Esophagus muscularis mucosa (tissue), 4 donors: ENCODE results near the gene PBX4. TPM values are rescaled to one million over a fixed set of nuclear protein-coding genes. Genes with fewer than 3 reads are reported as not detected.
"Not testable (repeated sequence)": the region's sequence is repeated elsewhere in the genome, so short reads cannot be mapped to it uniquely, and the experiment has no call there.

Experiments
- DNase-seq: peaks from one replicate; pipeline ENCODE4 v3.0.0-alpha.2; 2017; ENCODE audit errors: extremely low spot score
- H3K27ac ChIP-seq, 4 donors: fragments of 200-600 bp; sonication (generic); replicated peaks in 1 of 4; 1 replicate in 3 of 4; 2 replicates in 1 of 4; pipeline ENCODE4 v1.5.1; 2016 to 2019; ENCODE audit warnings: mild to moderate bottlenecking in 1 of 4
- H3K27me3 ChIP-seq, 4 donors: fragments of 200-600 bp; sonication (generic); one replicate each; pipeline versions ENCODE4 v1.5.1 to v1.6.0; 2016 to 2019
- H3K36me3 ChIP-seq, 4 donors: fragments of 200-600 bp; sonication (generic); one replicate each; pipeline ENCODE4 v1.5.1; 2016 to 2019
- H3K4me1 ChIP-seq, 4 donors: fragments of 200-600 bp; sonication (generic); one replicate each; pipeline ENCODE4 v1.5.1; 2016 to 2019
- H3K4me3 ChIP-seq, 4 donors: fragments of 200-600 bp; sonication (generic); 1 replicate in 2 of 4; 2 replicates in 2 of 4; pipeline ENCODE4 v1.5.1; 2016 to 2019; ENCODE audit warnings: mild to moderate bottlenecking in 4 of 4, moderate library complexity in 1 of 4
- H3K9me3 ChIP-seq, 4 donors: fragments of 200-600 bp; sonication (generic); 1 replicate in 3 of 4; 2 replicates in 1 of 4; pipeline ENCODE4 v1.5.1; 2016 to 2019
- EP300 ChIP-seq: sonication (generic); formaldehyde crosslinking; IDR thresholded peaks from one replicate; pipeline ENCODE4 v1.6.1; 2017; ENCODE audit warnings: antibody characterized with exemption
- POLR2A ChIP-seq: fragments of 450-650 bp; IDR thresholded peaks from one replicate; pipeline ENCODE4 v1.6.1; 2017; ENCODE audit warnings: antibody characterized with exemption, moderate library complexity, mild to moderate bottlenecking, low read depth
- POLR2AphosphoS5 ChIP-seq, 2 donors: sonication (generic); formaldehyde crosslinking; IDR thresholded peaks; one replicate each; pipeline ENCODE4 v1.6.1; 2017; ENCODE audit warnings: antibody characterized with exemption in 2 of 2
- WGBS: methylation state at CpG from one replicate; pipeline ENCODE4 v1.1.5; 2018; 5-methylcytosine and 5-hydroxymethylcytosine counted together
- intact Hi-C: fragments of 100-400 bp; cut with DNase I; formaldehyde crosslinking; loops from one replicate; pipeline ENCODE4 v1.15.1; 2023
- total RNA-seq, 4 donors: library from RNA; depleted of rRNA; stranded (reverse); fragments of >200 nt; gene quantifications; one replicate each; pipeline versions ENCODE4 v1.1.0 to v1.2.1, GENCODE V29; 2016
- TF ChIP-seq, protein P1 (sequence below), 3 experiments: fragments of 200-600 bp in 2 of 3; fragments of 450-650 bp in 1 of 3; sonication (generic) in 2 of 3; IDR thresholded peaks; one replicate each; pipeline ENCODE4 v1.5.1; 2017 to 2019; ENCODE audit warnings: antibody characterized with exemption in 3 of 3, mild to moderate bottlenecking in 2 of 3, moderate library complexity in 1 of 3

Gene PBX4
- total RNA-seq, 4 donors from 2014 or later, result 0.66 to 3.7 (median 0.98) TPM; not detected in 1

GRCh38 chr19:19613506-19613905 is 5.0 kb downstream of the PBX4 start:
- no peak for DNase-seq
- H3K4me3 ChIP-seq, result no peak overlapping the region
- H3K27ac ChIP-seq, result no peak overlapping the region
- no peak for TF ChIP-seq EP300
- no peak for TF ChIP-seq POLR2AphosphoS5 (IDR thresholded peaks at IDR 0.05)
- TF ChIP-seq POLR2A, result no peak
- TF ChIP-seq, protein P1, sequence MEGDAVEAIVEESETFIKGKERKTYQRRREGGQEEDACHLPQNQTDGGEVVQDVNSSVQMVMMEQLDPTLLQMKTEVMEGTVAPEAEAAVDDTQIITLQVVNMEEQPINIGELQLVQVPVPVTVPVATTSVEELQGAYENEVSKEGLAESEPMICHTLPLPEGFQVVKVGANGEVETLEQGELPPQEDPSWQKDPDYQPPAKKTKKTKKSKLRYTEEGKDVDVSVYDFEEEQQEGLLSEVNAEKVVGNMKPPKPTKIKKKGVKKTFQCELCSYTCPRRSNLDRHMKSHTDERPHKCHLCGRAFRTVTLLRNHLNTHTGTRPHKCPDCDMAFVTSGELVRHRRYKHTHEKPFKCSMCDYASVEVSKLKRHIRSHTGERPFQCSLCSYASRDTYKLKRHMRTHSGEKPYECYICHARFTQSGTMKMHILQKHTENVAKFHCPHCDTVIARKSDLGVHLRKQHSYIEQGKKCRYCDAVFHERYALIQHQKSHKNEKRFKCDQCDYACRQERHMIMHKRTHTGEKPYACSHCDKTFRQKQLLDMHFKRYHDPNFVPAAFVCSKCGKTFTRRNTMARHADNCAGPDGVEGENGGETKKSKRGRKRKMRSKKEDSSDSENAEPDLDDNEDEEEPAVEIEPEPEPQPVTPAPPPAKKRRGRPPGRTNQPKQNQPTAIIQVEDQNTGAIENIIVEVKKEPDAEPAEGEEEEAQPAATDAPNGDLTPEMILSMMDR (IDR thresholded peaks at IDR 0.05), result no peak
- 80% methylated on average over 4 of the region's 4 CpGs for WGBS
- no peaks in the 10 kb centered on the region for H3K36me3 ChIP-seq
- H3K9me3 ChIP-seq, result no peaks in the 10 kb centered on the region
- peaks cover 0 to 63% (median 5%) of the 10 kb centered on the region in 4 donors for H3K27me3 ChIP-seq
- H3K4me1 ChIP-seq, result peaks cover 2 to 7% (median 6%) of the 10 kb centered on the region in 4 donors
- intact Hi-C loops, result no loop called here

- Histone ChIP-seq H3K4me3 (no peak overlapping the region), H3K27ac (no peak overlapping the region), H3K9me3 (no peaks in the 10 kb centered on the region), H3K27me3 (peaks cover 0 to 38% (median 0%) of the 10 kb centered on the region in 4 donors), H3K36me3 (no peaks in the 10 kb centered on the region), H3K4me1 (no peaks in the 10 kb centered on the region)
- no peak for DNase-seq
- 88% methylated on average over 10 of the region's 10 CpGs for WGBS
- intact Hi-C loops, result no loop called here
- TF ChIP-seq, protein P1 (IDR thresholded peaks at IDR 0.05), result no peak
- TF ChIP-seq POLR2AphosphoS5 (IDR thresholded peaks at IDR 0.05) (no peak), EP300 (no peak), POLR2A (no peak)
These were observed 7.9 kb downstream of the PBX4 start for GRCh38 chr19:19610376-19611202.

GRCh38 chr19:19606686-19607085 is 11.8 kb downstream of the PBX4 start:
- H3K4me3 ChIP-seq, H3K27ac ChIP-seq, intact Hi-C loops, H3K36me3 ChIP-seq, H3K4me1 ChIP-seq, H3K9me3 ChIP-seq, H3K27me3 ChIP-seq, DNase-seq: not testable (repeated sequence)
- WGBS, result 97% methylated on average over 8 of the region's 8 CpGs

GRCh38 chr19:19606021-19606420 is 12.5 kb downstream of the PBX4 start:
- TF ChIP-seq, protein P1 (IDR thresholded peaks at IDR 0.05), result no peak
- TF ChIP-seq EP300, result no peak
- TF ChIP-seq POLR2AphosphoS5 (IDR thresholded peaks at IDR 0.05), result no peak
- no peak for TF ChIP-seq POLR2A
- Histone ChIP-seq H3K27ac (no peak overlapping the region), H3K4me3 (no peak overlapping the region), H3K27me3 (peaks cover 0 to 8% (median 0%) of the 10 kb centered on the region in 4 donors), H3K4me1 (no peaks in the 10 kb centered on the region), H3K9me3 (no peaks in the 10 kb centered on the region), H3K36me3 (no peaks in the 10 kb centered on the region)
- intact Hi-C loops, result no loop called here
- 88% methylated on average over 1 of the region's 1 CpG for WGBS
- no peak for DNase-seq

DNA sequence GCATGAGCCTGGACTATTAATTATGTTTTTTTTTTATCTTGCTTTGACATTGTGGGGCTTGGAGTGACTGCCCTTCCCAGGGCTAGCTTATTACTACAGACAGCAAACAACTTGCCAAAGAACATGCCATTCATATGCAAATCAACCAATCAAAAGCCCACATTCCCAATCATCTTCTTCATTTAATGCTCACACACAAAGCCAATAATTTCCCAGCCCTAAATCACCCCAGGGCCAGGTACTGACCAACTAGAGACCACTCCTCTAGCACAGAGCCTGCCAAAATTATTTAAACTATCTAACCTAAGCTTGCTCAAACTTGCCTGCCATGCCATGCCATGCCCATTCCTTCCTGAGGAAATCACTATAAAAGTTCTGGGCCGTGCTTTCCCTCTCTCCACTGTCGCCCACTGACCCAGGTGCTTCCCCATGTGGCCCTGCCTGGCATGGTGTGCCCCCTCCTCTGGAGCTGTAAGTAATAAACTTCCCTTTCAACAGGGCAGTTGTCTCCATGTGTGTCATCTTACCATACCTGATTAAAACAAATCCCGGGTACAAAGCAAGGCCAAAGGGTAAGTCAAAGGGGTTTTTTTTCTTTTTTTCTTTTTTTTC is 15.7 kb downstream of the PBX4 start:
- H3K9me3 ChIP-seq, result no peaks in the 10 kb centered on the region
- DNase-seq, result no peak
- no peak overlapping the region for H3K27ac ChIP-seq
- H3K36me3 ChIP-seq, result no peaks in the 10 kb centered on the region
- no peak overlapping the region for H3K4me3 ChIP-seq
- TF ChIP-seq POLR2A, result no peak
- TF ChIP-seq, protein P1 (IDR thresholded peaks at IDR 0.05), result no peak
- no peak for TF ChIP-seq EP300
- TF ChIP-seq POLR2AphosphoS5 (IDR thresholded peaks at IDR 0.05), result no peak
- H3K4me1 ChIP-seq, result no peaks in the 10 kb centered on the region
- 84% methylated on average over 3 of the region's 3 CpGs for WGBS
- intact Hi-C loops, result no loop called here
- peaks cover 0 to 2% (median 0%) of the 10 kb centered on the region in 4 donors for H3K27me3 ChIP-seq
